ENCODE measurements around the gene ZNF90.
"Not testable (repeated sequence)": the region's sequence is repeated elsewhere in the genome, so short reads cannot be mapped to it uniquely, and the experiment has no call there.

DNA sequence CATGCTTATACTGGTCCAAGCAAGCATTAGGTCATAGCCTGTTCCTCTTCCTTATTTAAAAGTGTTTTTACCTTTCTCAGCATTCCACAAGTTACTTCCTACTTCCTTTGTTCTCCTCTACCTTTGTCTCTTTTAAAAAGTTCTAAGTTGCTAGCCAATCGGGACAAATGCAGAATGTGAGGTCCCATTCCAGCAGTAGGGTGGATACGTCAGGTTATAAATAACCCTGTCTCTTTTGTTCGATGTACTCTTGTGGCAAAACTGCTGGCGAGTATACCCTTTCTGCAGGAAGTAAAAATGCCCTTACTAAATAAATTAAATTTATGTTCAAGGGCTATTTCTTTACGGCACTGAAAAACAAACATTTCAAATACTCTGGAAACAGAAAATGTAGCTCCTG is 32.1 kb upstream of the ZNF90 start:
- not testable (repeated sequence) for TF ChIP-seq POLR2A, EP300 (IDR thresholded peaks at IDR 0.05)
- TF ChIP-seq, protein P1, sequence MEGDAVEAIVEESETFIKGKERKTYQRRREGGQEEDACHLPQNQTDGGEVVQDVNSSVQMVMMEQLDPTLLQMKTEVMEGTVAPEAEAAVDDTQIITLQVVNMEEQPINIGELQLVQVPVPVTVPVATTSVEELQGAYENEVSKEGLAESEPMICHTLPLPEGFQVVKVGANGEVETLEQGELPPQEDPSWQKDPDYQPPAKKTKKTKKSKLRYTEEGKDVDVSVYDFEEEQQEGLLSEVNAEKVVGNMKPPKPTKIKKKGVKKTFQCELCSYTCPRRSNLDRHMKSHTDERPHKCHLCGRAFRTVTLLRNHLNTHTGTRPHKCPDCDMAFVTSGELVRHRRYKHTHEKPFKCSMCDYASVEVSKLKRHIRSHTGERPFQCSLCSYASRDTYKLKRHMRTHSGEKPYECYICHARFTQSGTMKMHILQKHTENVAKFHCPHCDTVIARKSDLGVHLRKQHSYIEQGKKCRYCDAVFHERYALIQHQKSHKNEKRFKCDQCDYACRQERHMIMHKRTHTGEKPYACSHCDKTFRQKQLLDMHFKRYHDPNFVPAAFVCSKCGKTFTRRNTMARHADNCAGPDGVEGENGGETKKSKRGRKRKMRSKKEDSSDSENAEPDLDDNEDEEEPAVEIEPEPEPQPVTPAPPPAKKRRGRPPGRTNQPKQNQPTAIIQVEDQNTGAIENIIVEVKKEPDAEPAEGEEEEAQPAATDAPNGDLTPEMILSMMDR (IDR thresholded peaks at IDR 0.05) = not testable (repeated sequence)
